SK-N-DZ (cell line): ENCODE results near the gene SERTAD3.
A peak's percentile ranks its signal among the peaks of the same experiment; 100 is the strongest.

Experiments
- DNase-seq: peaks from one replicate; pipeline ENCODE4 v3.0.0-alpha.2; 2015; ENCODE audit warnings: low spot score

SERTAD3 gene

GRCh38 chr19:40425450-40426287, 18.5 kb downstream of the SERTAD3 start, which contains the start of gene SERTAD1:
Gene SERTAD1 (minus strand): TSS chr19:40425992. CDS start chr19:40423546, 2,446 bp downstream.
- DNase-seq = peak; percentile 99

DNA sequence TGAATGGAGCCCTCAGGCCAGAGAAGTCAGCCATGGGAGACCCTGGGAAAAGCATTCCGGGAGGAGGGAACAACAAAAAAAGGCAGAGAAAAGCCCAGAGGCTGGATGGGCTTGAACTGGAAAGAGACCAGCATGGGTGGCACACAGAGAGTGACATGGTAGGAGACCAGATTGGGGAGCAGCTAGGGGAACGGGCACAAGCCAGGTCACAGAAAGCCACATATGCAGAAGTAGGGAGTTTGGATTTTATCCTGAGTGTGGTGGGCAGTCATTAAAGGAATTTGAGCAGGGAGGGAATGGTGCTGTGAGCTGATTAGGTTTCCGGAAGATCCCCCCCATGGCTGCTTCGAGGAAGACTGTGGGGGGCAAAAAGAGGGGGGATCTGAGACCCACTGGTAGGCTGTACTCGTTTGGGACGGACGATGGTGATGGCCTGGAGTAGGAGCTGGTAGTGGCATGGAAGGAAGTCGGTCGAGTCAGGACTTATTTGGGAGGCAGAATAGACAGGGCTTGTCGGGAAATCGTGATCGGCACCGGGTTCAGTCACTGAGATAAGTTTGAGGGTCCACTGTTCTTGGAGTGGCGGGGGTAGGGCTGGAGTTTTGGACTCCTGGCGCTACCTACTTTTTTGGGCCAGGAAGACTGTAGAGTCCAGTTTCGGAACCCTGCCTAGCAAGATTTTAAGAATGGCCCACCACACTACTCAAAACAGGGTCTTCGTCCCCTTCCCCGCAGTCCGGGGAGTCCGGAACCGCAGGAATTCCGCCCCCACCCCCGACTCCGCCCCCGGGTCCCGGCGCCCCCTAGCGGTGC, 19.3 kb downstream of the SERTAD3 start:
- no peak for DNase-seq

GRCh38 chr19:40423938-40424337, 20.2 kb downstream of the SERTAD3 start:
- no peak for DNase-seq

GRCh38 chr19:40422748-40423566, 21.2 kb downstream of the SERTAD3 start:
- no peak for DNase-seq

DNA sequence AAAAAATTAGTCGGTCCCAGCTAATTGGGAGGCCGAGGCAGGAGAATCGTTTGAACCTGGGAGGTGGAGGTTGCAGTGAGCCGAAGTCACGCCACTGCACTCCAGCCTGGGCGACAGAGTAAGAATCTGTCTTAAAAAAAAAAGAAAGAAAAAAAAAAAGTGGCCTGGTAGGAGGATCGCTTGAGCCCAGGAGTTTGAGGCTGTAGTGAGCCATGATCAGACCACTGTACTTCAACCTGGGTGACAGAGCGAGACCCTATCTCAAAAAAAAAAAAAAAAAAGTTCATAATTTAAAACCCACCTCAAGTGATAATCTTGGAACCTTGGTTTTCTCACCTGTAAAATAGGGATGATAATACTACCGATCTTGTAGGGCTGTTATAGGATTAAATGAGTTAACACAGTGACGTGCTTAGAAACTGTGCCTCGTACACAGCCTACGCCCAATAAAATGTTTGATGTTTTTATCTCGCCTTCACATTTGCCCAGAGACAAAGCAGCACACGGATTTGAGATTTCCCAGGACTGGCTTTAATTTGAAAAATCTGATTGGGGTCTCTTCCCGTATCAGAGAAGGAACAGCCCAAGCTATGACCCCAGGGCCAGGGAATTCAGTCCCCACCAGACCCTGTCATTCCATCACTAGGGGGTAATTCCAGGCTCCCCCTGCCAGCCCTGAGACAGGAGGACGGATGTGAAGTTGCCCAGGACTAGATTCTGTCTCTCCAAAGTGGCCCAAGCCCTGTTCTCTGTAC, 22.0 kb downstream of the SERTAD3 start:
- DNase-seq = peak; percentile 72

DNA sequence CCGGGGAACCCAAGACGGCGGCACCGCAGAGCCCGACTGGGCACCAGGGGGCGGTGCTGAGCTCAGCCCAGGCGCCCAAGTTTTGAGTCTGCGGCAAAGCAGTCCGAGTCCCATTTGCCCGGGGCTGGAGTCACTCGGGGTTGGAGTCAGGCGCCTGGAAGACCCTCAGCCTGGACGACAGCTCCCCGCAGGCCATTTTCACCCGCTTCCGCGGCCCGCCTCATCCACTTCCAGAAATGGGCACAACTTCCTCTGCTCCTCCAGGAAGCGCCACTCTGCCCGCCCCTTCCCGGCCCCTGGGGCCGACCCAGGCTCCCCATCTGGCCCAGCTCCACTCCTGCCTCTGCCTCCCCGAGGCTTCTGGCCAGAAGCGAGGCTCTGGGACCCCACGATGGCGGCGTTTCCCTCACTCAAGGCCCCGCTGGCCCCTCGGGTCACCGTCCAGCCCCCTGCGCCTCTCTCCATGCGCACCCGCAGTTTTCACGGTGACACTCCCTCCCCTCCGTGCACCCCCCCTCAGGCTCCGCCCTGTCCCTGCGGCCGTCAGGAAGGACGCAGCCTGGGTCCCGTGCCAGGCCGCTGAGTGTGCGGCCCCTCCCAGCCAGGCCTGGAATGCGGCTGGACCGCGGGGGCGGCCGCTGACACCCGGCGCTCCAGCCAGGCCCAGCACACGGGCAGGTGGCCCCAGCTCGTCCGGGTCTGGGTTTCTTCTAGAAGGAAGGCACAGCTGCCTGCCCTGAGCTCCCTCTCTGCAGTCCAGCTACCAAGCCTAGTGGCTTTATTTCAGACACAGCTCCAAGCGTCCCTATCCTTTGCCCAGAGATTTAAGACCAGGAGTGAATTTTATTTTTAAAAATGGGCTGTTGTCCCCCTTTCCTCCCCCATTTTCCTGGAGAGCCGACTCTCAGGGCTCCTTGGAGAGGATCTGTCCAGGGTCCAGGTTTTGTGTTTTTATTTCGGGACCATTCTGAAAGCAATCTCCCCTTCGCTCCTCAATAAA, 23.1 kb downstream of the SERTAD3 start:
- DNase-seq = peak; percentile 87

- DNase-seq = no peak
Observed at GRCh38 chr19:40420451-40420765, 23.7 kb downstream of the SERTAD3 start.

- DNase-seq = no peak
Observed at GRCh38 chr19:40419780-40420179, 24.4 kb downstream of the SERTAD3 start.

DNA sequence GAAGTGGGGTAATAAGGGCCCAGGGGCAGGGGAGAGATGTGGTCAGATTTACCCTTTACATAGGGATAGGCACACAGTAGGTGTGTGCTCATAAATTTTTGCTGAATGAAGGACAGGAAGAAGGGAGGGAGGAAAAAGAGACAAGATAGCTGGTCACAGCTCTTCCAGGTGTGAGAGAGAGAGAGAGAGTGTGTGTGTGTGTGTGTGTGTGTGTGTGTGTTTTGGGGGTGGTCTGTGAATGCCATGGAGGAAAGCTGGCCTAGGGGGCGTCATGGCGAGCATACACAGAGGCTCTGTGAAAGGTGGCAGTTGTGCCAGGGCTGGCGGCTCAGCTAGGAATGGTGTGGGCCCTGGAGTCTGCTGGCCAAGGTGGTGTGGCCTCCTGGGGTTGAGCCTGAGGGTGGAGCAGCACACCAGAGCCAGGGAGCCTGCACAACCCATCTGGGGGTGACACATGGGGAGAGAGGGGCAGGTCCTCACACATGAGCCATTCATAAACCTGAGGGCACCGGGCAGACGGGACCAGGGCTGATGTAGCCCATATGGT, 25.0 kb downstream of the SERTAD3 start:
- DNase-seq = no peak

DNA sequence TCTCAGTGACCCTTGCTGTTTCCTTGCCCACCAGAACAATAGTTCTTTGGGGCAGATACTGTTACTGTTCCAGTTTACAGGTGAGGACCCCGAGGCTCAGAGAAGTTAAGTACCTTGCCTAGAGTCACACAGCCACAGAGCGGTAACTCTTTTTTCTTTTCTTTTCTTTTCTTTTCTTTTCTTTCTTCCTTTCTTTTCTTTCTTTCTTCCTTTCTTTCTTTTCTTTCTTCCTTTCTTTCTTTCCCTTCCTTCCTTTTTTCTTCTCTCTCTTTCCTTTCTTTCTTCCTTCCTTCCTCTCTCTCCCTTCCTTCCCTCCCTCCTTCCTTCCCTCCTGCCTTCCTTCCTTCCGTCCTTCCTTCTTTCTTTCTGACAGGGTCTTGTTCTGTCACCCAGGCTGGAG, 26.1 kb downstream of the SERTAD3 start:
- DNase-seq = no peak

DNA sequence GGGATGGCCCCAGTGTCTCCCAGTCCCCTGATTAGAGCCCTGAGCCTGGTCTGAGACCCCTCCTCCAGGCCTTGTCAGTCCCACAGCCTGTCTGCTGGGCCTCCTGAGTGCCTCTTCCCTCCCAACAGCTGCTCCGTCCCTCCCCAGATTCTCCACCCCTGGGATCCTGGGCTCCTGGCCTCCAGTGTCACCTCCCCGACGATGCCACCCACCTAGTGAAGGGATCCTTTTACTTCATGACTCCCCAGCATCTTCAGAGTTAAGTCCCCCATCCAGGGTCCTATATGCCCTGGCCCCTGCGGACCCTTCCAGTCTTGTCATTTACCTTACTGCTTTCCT, 26.5 kb downstream of the SERTAD3 start:
- DNase-seq = no peak

GRCh38 chr19:40416918-40417642, 27.1 kb downstream of the SERTAD3 start:
- no peak for DNase-seq

DNA sequence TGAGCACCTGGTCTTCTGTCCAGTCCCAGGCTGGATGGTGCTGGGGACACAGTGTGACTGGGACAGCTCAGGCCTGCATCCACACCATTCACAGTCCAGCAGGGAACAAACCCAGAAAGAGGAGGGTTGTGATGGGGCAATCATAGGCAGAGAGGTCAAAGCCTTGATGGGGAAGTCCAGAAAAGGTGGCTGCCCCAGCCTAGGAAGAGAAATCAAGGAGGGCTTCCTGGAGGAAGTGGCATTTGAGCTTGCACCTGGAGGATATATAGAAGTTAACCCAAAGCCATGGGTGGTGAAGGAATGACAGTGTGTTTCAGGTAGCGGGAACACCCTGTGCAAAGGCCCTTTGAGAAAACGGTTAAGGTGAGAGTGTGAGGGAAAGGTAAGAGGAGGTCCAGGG, 28.4 kb downstream of the SERTAD3 start:
- no peak for DNase-seq

- no peak for DNase-seq
Observed at GRCh38 chr19:40414542-40415535, 29.3 kb downstream of the SERTAD3 start.

DNA sequence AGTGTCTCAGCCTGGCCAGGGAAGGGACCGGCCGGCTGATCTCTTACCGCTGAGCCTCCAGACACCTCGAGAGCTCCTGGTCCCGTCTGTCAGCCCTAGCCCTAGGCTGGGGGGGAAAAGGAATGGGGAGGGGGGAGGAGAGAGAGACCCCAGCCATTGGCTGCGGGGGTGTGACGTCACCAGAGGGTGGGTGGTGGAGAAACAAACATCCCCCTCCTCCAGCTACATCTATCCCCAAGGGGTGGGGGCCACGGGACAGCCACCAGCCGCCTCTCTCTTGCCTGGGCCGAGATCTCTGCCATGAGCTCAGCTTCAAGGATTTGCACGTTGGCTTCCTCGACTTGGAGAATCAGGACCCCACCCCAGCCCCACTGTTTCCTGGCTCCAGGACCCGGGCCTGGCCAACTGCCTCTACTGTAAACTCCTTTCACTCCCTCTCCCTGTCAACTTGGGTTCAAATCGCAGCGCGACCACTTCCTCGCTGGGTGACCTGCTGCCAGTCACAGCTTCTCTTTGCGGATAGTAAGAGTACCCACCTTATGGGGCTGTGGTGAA, 30.8 kb downstream of the SERTAD3 start, which contains the start of gene PRX:
TSS of gene PRX (minus strand) at position 88 of the 555 bp plus-strand sequence. CDS start 5,446 bp downstream, outside the sequence.
- peak; percentile 51 for DNase-seq

GRCh38 chr19:40412866-40413265, 31.3 kb downstream of the SERTAD3 start:
- DNase-seq = no peak

DNA sequence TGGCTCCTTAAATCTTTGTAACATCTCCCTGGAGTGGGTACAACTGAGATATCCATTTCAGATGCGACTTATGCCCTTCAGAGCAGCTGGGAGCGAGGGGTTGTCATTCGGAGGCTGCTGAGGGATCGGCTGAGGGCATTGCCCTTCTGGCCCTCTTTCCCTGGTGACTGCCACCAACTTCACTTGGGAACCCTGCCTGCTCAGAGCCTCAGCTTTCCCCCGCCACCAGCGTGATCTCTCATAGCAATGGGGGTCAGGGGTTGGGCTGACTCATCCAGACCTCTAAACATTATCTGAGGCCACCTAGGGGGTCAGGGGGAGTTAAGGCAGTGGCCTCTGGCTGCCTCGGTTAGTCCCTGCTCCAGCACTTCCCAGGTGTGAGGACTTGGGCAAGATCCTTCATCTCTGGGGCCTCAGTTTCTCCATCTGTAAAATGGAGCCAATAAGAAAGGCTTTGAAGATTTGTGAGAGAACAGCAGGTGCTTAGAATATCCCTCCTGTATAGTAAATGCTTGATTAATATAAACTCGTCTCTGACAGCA, 32.1 kb downstream of the SERTAD3 start:
- DNase-seq = no peak
